GM18507 (cell line): ENCODE measurements around the gene GARIN5B.

Experiments used
- DNase-seq: peaks from one replicate; pipeline ENCODE4 v3.0.0; 2011; ENCODE audit warnings: low read depth; ENCODE audit not compliant: insufficient read length; ENCODE audit errors: extremely low spot score
- FAIRE-seq: peaks from 2 replicates; lab custom pipeline; 2011; peaks lifted over from hg19 to GRCh38; lab: Jason Lieb, UNC

Gene GARIN5B

DNA sequence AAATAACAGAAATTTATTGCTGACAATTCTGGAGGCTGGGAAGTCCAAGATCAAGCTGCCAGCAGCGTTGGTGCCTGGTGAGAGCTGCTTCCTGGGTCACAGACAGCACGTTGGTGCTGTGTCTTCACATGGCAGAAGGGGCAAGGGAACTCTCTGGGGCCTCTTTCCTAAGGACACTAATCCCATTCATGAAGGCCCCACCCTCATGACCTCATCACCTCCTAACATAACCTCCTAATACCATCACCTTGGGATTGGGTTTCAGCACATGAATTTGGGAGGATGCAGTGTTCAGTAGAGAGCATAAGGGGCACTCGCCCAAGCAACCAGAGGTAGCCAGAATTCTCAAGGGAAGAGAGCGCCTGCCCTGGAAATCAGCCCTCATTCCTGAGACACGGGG, 53.6 kb downstream of the GARIN5B start:
- DNase-seq (no peak), FAIRE-seq (no peak)

DNA sequence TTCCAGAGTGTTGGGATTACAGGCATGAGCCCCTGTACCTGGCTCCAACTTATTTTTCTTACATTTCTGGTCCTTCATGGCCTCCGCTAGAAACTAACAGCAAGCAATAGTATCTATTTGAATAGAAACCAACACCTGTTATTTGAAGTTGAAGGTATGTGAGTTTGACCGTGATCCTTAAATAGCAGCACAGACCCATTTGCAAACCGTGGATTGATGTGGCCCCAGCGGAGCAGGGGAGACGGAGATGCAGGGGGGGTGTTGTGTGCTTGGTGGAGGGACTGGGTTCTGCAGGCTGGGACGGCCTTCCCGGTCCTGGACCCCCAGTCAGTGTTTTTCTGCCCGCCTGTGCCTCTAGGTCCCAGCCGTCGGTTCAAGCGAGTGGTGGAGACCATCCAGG, 54.8 kb downstream of the GARIN5B start:
- FAIRE-seq (no peak), DNase-seq (no peak)

DNA sequence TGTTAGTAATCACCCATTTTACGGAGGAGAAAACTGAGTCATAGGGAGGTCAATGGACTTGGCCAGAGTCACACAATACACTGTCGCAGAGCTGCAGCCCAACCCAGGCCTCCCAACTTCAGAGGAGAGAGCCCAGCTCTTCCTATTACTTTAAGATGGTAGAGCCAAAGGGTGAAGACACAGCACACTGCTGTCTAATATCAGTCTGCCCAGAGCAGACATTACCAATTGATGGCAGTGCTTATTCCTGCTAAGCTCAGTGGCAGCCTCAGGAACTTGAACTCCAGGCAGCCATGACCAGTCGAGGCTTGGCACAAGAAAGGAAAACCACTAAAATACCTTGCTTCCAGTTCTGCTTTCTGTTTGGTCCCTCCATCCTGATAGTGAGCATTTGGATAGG, 56.3 kb downstream of the GARIN5B start:
- DNase-seq (no peak), FAIRE-seq (no peak)

DNA sequence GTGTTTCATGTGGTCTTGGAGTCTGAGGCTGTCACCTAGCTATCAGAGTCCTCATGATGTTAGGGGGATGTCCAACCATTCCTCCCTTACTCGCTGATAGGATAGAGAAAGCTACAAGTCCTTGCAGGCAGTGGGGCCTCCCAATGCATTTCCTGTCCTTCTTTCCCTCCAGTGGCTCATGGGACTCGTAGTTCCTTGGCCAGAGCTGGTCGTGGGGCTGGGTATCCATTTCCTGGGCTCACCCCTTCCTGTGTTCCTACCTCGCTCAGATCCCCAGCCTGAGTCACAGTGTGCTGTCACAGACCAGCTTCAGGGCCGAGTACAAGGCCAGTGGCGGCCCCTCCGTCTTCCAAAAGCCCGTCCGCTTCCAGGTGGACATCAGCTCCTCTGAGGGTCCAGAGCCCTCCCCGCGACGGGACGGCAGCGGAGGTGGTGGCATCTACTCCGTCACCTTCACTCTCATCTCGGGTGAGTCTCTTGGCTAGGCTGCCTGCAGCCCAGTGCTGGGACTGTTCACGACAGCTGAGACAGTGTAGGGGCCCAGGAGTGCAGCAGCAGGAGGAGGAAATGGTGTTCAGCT, 57.0 kb downstream of the GARIN5B start:
- FAIRE-seq (no peak), DNase-seq (no peak)

DNA sequence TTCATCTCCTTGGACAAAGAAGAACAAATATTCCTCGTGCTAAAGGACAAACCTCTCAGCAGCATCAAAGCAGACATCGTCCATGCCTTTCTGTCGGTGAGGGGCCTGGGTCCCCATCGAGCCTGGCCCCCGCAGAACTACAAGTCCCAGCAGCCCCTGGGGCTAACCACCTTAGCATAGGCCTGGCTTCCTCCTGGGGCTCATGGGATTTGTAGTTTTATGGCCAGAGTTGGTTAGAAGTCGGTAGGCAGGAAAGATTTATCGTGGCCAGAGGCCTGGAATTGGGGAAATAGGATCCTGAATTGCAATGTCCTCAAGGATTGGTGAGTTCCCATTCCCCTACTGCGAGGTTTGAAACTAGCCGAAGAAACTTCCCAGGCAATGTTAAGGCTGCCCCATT, 57.6 kb downstream of the GARIN5B start:
- DNase-seq = peak; percentile 37
- FAIRE-seq = no peak

DNA sequence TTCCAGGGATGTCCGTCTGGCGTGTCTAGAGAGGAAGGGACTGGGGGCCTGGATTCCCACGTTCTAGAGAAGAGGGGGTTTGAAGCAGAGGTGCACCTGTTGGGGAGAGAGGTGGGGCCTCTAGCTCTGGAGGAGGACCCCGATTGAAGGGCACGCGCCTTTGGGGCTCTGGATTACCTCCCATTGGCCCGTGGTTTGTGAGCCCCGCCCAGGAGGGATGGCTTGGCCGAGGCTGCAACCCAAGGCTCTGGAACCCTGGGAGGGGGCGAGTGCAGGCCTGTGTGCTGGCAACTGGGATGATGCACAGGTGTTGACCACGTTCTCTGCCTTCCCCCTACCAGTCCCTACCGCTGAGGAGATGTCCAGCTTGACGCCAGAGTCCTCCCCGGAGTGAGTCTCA, 58.1 kb downstream of the GARIN5B start:
- DNase-seq (no peak), FAIRE-seq (no peak)
